Vagina (tissue), 2 donors: ENCODE data around the gene IPO11. TPM values are rescaled to one million over a fixed set of nuclear protein-coding genes. Genes with fewer than 3 reads are reported as not detected.

Experiments used
- DNase-seq, 2 donors: peaks; one replicate each; pipeline ENCODE4 v3.0.0-alpha.2; 2017; ENCODE audit errors: extremely low spot score in 2 of 2
- H3K27ac ChIP-seq: fragments of 200-600 bp; sonication (generic); one replicate; pipeline ENCODE4 v1.5.1; 2019
- H3K27me3 ChIP-seq: fragments of 200-600 bp; sonication (generic); one replicate; pipeline ENCODE4 v1.5.1; 2019
- H3K36me3 ChIP-seq, 2 donors: fragments of 200-600 bp; sonication (generic); one replicate each; pipeline ENCODE4 v1.5.1; 2017 to 2019
- H3K4me1 ChIP-seq: fragments of 200-600 bp; sonication (generic); one replicate; pipeline ENCODE4 v1.5.1; 2019
- H3K4me3 ChIP-seq, 2 donors: fragments of 200-600 bp; sonication (generic); 1 replicate in 1 of 2; 2 replicates in 1 of 2; pipeline ENCODE4 v1.5.1; 2016 to 2019
- H3K9me3 ChIP-seq: fragments of 200-600 bp; sonication (generic); one replicate; pipeline ENCODE4 v1.5.1; 2019
- CTCF ChIP-seq, 3 experiments: fragments of 450-650 bp in 2 of 3; fragments of 200-600 bp in 1 of 3; sonication (generic) in 1 of 3; IDR thresholded peaks; one replicate each; pipeline ENCODE4 v1.5.1; 2017 to 2019; ENCODE audit warnings: antibody characterized with exemption in 3 of 3, mild to moderate bottlenecking in 2 of 3, moderate library complexity in 2 of 3
- POLR2A ChIP-seq, 2 donors: fragments of 450-650 bp; IDR thresholded peaks; one replicate each; pipeline ENCODE4 v1.6.1; 2017; ENCODE audit warnings: antibody characterized with exemption in 2 of 2, mild to moderate bottlenecking in 2 of 2, moderate library complexity in 2 of 2
- POLR2AphosphoS5 ChIP-seq, 2 donors: sonication (generic); formaldehyde crosslinking; IDR thresholded peaks; one replicate each; pipeline ENCODE4 v1.9.0; 2017; ENCODE audit warnings: antibody characterized with exemption in 2 of 2, mild to moderate bottlenecking in 2 of 2, low read depth in 1 of 2; ENCODE audit not compliant: insufficient read depth in 1 of 2
- intact Hi-C: fragments of 100-400 bp; cut with DNase I; formaldehyde crosslinking; loops from one replicate; pipeline ENCODE4 v1.15.1; 2023
- total RNA-seq: library from RNA; depleted of rRNA; stranded (reverse); fragments of >200 nt; gene quantifications from one replicate; pipeline ENCODE4 v1.2.3, GENCODE V29; 2016

Gene IPO11
- total RNA-seq, 1 donor from 2014 or later, result 31.2 TPM

- DNase-seq, result no peak
- peaks cover 0 to 38% of the 10 kb centered on the region in 2 donors for H3K36me3 ChIP-seq
- no peak overlapping the region for H3K27ac ChIP-seq
- no peaks in the 10 kb centered on the region for H3K4me1 ChIP-seq
- TF ChIP-seq CTCF (IDR thresholded peaks at IDR 0.05) (no peak), POLR2A (IDR thresholded peaks at IDR 0.05) (no peak), POLR2AphosphoS5 (IDR thresholded peaks at IDR 0.05; ENCODE audit: insufficient read depth in 1 of 2, low read depth in 1 of 2) (no peak)
- no peak overlapping the region for H3K4me3 ChIP-seq
- intact Hi-C loops, result no loop called here
- no peaks in the 10 kb centered on the region for H3K27me3 ChIP-seq
- H3K9me3 ChIP-seq, result no peaks in the 10 kb centered on the region
Measured at GRCh38 chr5:62494772-62495171, 82.2 kb downstream of the IPO11 start.

GRCh38 chr5:62496876-62497275 is 84.3 kb downstream of the IPO11 start:
- Histone ChIP-seq H3K9me3 (no peaks in the 10 kb centered on the region), H3K4me3 (no peak overlapping the region), H3K36me3 (peaks cover 0 to 27% of the 10 kb centered on the region in 2 donors), H3K27ac (no peak overlapping the region), H3K27me3 (no peaks in the 10 kb centered on the region), H3K4me1 (no peaks in the 10 kb centered on the region)
- DNase-seq, result no peak
- intact Hi-C loops, result no loop called here
- no peak for TF ChIP-seq POLR2AphosphoS5 (IDR thresholded peaks at IDR 0.05; ENCODE audit: insufficient read depth in 1 of 2, low read depth in 1 of 2)
- no peak for TF ChIP-seq CTCF (IDR thresholded peaks at IDR 0.05)
- no peak for TF ChIP-seq POLR2A (IDR thresholded peaks at IDR 0.05)

- no peaks in the 10 kb centered on the region for H3K4me1 ChIP-seq
- DNase-seq, result no peak
- no peaks in the 10 kb centered on the region for H3K9me3 ChIP-seq
- no peak overlapping the region for H3K4me3 ChIP-seq
- intact Hi-C loops, result no loop called here
- H3K27me3 ChIP-seq, result no peaks in the 10 kb centered on the region
- no peak overlapping the region for H3K27ac ChIP-seq
- TF ChIP-seq CTCF (IDR thresholded peaks at IDR 0.05) (no peak), POLR2A (IDR thresholded peaks at IDR 0.05) (no peak), POLR2AphosphoS5 (IDR thresholded peaks at IDR 0.05; ENCODE audit: insufficient read depth in 1 of 2, low read depth in 1 of 2) (no peak)
- peaks cover 0 to 26% of the 10 kb centered on the region in 2 donors for H3K36me3 ChIP-seq
Measured at GRCh38 chr5:62498961-62499360, 86.4 kb downstream of the IPO11 start.

GRCh38 chr5:62499756-62500155 is 87.2 kb downstream of the IPO11 start:
- intact Hi-C loops, result no loop called here
- Histone ChIP-seq H3K36me3 (peaks cover 0 to 26% of the 10 kb centered on the region in 2 donors), H3K4me1 (no peaks in the 10 kb centered on the region), H3K27me3 (no peaks in the 10 kb centered on the region), H3K9me3 (no peaks in the 10 kb centered on the region), H3K4me3 (no peak overlapping the region), H3K27ac (no peak overlapping the region)
- no peak for DNase-seq
- TF ChIP-seq POLR2A (IDR thresholded peaks at IDR 0.05) (no peak), CTCF (IDR thresholded peaks at IDR 0.05) (no peak), POLR2AphosphoS5 (IDR thresholded peaks at IDR 0.05; ENCODE audit: insufficient read depth in 1 of 2, low read depth in 1 of 2) (no peak)

- H3K36me3 ChIP-seq, result peaks cover 0 to 24% of the 10 kb centered on the region in 2 donors
Measured at GRCh38 chr5:62502456-62503101, 90.0 kb downstream of the IPO11 start.

More at GRCh38 chr5:62502456-62503101, 90.0 kb downstream of the IPO11 start:
- DNase-seq, result no peak
- Histone ChIP-seq H3K27ac (no peak overlapping the region), H3K4me3 (no peak overlapping the region), H3K27me3 (no peaks in the 10 kb centered on the region), H3K4me1 (no peaks in the 10 kb centered on the region), H3K9me3 (no peaks in the 10 kb centered on the region)
- TF ChIP-seq POLR2AphosphoS5 (IDR thresholded peaks at IDR 0.05; ENCODE audit: insufficient read depth in 1 of 2, low read depth in 1 of 2) (no peak), POLR2A (IDR thresholded peaks at IDR 0.05) (no peak), CTCF (IDR thresholded peaks at IDR 0.05) (no peak)
- intact Hi-C loops, result no loop called here
